SIG-M5 treated with dmso at 0.1 percent for 504 hours (cell line): ENCODE measurements around the gene KCNQ1.

Experiments used
- DNase-seq: peaks from one replicate; lab custom pipeline; 2025; ENCODE audit not compliant: unreplicated experiment; lab: John Stamatoyannopoulos, UW

The KCNQ1 gene

GRCh38 chr11:2726964-2727363, 282.2 kb downstream of the KCNQ1 start:
- no peak for DNase-seq

GRCh38 chr11:2728128-2728662, 283.4 kb downstream of the KCNQ1 start:
- DNase-seq = no peak

GRCh38 chr11:2728663-2729332, 284.0 kb downstream of the KCNQ1 start:
- no peak for DNase-seq

GRCh38 chr11:2729841-2730240, 285.0 kb downstream of the KCNQ1 start:
- DNase-seq = no peak

GRCh38 chr11:2730272-2731129, 285.7 kb downstream of the KCNQ1 start:
- DNase-seq = no peak

GRCh38 chr11:2731130-2732125, 286.6 kb downstream of the KCNQ1 start:
- no peak for DNase-seq

GRCh38 chr11:2732261-2732939, 287.6 kb downstream of the KCNQ1 start:
- no peak for DNase-seq

GRCh38 chr11:2732940-2733628, 288.3 kb downstream of the KCNQ1 start:
- DNase-seq = no peak

- DNase-seq = no peak
Measured at GRCh38 chr11:2734181-2735052, 289.6 kb downstream of the KCNQ1 start.

- no peak for DNase-seq
Measured at GRCh38 chr11:2735053-2735589, 290.3 kb downstream of the KCNQ1 start.

- no peak for DNase-seq
Measured at GRCh38 chr11:2736577-2737225, 291.9 kb downstream of the KCNQ1 start.

- DNase-seq = no peak
Measured at GRCh38 chr11:2737226-2737590, 292.4 kb downstream of the KCNQ1 start.

GRCh38 chr11:2737866-2738265, 293.1 kb downstream of the KCNQ1 start:
- no peak for DNase-seq

GRCh38 chr11:2738551-2739431, 294.0 kb downstream of the KCNQ1 start:
- DNase-seq = no peak

- no peak for DNase-seq
Measured at GRCh38 chr11:2739531-2740274, 294.9 kb downstream of the KCNQ1 start.

GRCh38 chr11:2740275-2740940, 295.6 kb downstream of the KCNQ1 start:
- DNase-seq = no peak
